Stimulated activated CD4-positive, alpha-beta T cell treated with anti-CD3 and anti-CD28 coated beads, TNF-alpha, amount 100 ng/mL, for 24 hours (primary cell): ENCODE results near the gene ZNF562.
"Not testable (repeated sequence)": the region's sequence is repeated elsewhere in the genome, so short reads cannot be mapped to it uniquely, and the experiment has no call there.

Experiments
- DNase-seq, 3 experiments: peaks; one replicate each; pipeline ENCODE4 v3.0.0-alpha.2; 2020; ENCODE audit warnings: low read depth in 3 of 3

Gene ZNF562

GRCh38 chr19:9674663-9675357, at the start of gene ZNF562:
Gene ZNF562, minus strand, starts transcription at chr19:9675100. Its CDS starts 14,356 bp downstream, at chr19:9660744.
- peak; percentile 64 to 80 (median 67) for DNase-seq

- DNase-seq: no peak
Measured at GRCh38 chr19:9724157-9724556, 49.3 kb upstream of the ZNF562 start.

DNA sequence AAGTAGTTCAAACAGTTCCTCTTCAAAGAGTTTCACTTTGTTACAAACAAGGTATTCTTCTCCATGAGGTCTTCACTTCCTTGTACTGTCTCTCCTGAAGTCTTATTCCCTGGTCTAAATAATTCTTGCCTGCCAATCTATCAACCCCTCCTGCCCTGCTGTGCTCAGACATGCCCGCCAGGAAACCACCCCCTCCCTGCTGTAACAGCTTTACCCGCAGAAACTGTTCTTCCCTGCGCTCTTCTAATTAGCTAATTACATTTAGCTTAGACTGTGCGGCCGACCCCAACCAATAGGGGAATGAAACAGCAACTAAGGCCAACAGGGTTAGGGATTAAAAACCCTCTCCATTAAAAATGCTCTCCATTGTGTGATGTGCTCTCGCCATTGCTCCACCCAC, 47.0 kb upstream of the ZNF562 start:
- no peak for DNase-seq

GRCh38 chr19:9720541-9720940, 45.6 kb upstream of the ZNF562 start:
- no peak for DNase-seq

DNA sequence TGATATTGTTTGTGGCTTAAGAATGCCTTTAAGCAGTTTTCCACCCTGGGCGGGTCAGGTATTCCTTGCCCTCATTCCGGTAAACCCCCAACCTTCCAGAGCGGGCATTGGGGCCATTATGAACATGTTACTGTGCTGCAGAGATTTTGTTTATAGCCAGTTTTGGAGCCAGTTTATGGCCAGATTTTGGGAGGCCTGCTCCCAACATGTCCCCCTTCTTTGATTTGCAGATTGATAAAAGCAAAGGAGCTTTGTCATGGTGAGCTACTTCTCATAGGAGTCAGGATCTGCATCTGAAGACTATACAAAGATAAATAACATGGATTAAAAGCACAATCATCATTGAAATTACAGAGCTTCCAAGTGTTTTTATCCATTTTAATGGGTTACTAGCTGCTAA, 36.9 kb upstream of the ZNF562 start:
- DNase-seq: no peak

GRCh38 chr19:9709305-9709704, 34.4 kb upstream of the ZNF562 start:
- no peak for DNase-seq

GRCh38 chr19:9705836-9706235, 30.9 kb upstream of the ZNF562 start:
- DNase-seq: no peak

DNA sequence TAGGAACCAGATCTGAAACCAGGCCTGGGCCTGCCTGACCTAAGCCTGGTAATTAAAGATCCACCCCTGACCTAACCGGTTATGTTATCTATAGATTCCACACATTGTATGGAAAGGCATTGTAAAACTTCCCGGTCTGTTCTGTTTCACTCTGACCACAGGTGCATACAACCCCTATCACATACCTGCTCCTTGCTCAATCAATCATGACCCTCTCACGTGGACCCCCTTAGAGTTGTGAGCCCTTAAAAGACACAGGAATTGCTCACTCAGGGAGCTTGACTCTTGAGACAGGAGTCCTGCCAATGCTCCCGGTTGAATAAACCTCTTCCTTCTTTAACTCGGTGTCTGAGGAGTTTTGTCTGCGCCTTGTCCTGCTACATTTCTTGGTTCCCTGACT, 27.3 kb upstream of the ZNF562 start:
- no peak for DNase-seq

- DNase-seq: no peak
Measured at GRCh38 chr19:9700229-9700981, 25.5 kb upstream of the ZNF562 start.

DNA sequence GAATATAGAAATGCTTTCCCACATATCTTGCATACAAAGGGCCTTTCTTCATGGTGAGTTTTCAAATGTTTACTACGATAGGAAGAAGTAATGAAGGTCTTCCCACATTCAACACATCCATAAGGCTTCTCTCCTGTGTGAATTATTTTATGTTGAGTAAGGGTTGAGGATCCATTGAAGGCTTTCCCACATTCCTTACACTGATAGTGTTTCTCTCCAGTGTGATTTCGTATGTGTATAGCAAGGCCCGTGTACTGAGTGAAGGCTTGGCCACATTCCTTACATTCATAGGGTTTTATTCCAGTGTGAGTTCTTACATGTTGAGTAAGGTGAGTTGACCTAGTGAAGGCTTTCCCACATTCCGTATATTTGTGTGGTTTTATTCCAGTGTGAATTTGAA, 15.4 kb upstream of the ZNF562 start:
- DNase-seq: not testable (repeated sequence)

GRCh38 chr19:9679996-9680395, 5.1 kb upstream of the ZNF562 start:
- not testable (repeated sequence) for DNase-seq

- not testable (repeated sequence) for DNase-seq
Measured at GRCh38 chr19:9675358-9675901, 530 bp upstream of the ZNF562 start.

DNA sequence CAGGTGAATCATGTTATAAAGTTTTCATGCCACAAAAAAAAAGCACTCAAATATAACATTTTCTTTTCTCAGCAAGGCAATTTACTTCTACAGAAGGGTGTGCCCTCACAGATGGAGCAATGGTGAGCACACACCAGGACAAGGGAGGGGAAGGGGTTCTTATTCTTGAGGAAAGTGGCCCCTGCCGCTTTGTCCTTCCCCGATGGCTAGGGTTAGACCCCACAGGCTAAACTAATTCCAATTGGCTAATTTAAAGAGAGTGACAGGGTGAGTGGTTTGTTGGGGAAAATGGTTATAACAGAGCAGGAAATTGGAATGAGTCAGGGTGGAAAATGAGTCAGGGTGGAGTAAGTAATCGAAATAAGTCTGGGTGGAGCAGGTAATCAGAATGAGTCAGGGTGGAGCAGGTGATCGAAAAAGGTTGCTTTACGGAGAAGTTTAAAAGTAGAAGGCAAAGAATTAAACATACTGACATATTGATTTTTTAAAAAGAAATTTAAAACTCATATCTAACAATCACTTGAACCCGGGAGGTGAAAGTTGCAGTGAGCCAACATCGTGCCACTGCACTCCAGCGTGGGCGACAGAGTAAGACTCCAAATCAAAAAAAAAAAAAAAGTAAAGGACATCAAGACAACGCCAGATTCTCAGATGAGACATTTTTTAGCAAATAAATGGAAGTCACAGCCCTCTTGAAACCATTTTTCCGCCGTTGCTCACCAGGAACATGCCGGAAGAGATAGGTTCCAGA, 813 bp downstream of the ZNF562 start:
- peak in 2 of 3 experiments; percentile 4 to 31 for DNase-seq

- DNase-seq: no peak
Measured at GRCh38 chr19:9672893-9673292, 2.0 kb downstream of the ZNF562 start.

DNA sequence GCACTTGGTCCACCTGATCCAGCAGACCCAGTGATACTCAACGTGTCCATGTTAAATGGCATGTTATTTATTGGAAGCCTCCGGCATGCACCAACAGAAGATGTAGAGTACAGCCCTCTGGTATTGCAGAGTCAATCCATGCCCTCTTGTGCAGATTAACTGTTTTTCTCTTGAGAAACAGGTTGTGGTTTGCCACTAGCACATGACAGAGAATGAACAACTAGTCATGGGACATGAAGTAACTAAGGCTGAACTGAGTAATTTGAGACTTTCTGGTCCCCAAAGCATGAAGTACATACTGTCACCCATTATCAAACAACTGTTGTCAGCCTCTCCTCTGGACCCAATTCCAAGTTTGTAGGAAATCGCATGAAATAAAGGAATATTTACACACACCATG, 3.2 kb downstream of the ZNF562 start:
- DNase-seq: no peak

GRCh38 chr19:9668544-9668943, 6.4 kb downstream of the ZNF562 start:
- DNase-seq: no peak

DNA sequence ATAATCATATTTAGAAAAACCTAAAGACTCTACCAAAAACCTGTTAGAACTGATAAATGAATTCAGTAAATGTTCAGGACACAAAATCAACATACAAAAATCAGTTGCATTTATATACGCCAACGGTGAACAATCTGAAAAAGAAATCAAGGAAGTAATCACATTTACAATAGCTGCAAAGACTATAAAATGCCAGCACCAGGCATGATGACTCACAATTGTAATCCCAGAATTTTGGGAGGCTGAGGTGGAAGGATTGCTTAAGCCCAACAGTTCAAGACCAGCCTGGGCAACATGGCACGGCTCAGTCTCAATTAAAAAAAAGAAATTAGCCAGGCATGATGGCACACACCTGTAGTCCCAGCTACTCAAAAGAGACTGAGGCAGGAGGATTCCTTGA, 7.0 kb downstream of the ZNF562 start:
- DNase-seq: no peak

GRCh38 chr19:9658769-9659168, 16.1 kb downstream of the ZNF562 start:
- DNase-seq: no peak

- DNase-seq: not testable (repeated sequence)
Measured at GRCh38 chr19:9653066-9653555, 21.8 kb downstream of the ZNF562 start.

DNA sequence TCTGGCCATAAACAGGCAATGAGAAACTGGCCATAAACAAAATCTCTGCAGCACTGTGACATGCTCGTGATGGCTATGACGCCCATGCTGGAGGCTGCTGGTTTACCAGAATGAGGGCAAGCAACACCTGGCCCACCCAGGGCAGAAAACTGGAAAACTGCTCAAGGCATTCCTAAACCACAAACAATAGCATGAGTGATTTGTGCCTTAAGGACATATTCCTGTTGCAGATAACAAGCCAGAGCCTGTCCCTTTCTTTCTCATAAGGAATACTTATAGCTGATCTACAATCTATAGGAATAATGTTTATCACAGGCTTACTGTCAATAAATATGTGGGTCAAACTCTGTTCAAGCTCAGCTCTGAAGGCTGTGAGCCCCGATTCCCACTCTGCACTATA, 23.4 kb downstream of the ZNF562 start:
- DNase-seq: not testable (repeated sequence)

GRCh38 chr19:9650345-9650744, 24.6 kb downstream of the ZNF562 start:
- DNase-seq: no peak

GRCh38 chr19:9645472-9645871, 29.4 kb downstream of the ZNF562 start:
- DNase-seq: no peak
